Gastrocnemius medialis (tissue), 4 donors: ENCODE data around the gene ZBTB7A.

ENCODE experiments used
- CTCF ChIP-seq, 5 experiments: fragments of 450-650 bp in 3 of 5; fragments of 200-600 bp in 2 of 5; sonication (generic) in 2 of 5; IDR thresholded peaks in 4 of 5; conservative IDR thresholded peaks in 1 of 5; 1 replicate in 4 of 5; 2 replicates in 1 of 5; pipeline ENCODE4 v1.5.1; 2016 to 2019; ENCODE audit warnings: antibody characterized with exemption in 5 of 5, mild to moderate bottlenecking in 3 of 5, moderate library complexity in 3 of 5
- POLR2A ChIP-seq, 2 donors: fragments of 450-650 bp; IDR thresholded peaks; one replicate each; pipeline ENCODE4 v1.6.1; 2017; ENCODE audit warnings: antibody characterized with exemption in 2 of 2, mild to moderate bottlenecking in 2 of 2, moderate library complexity in 2 of 2

- TF ChIP-seq CTCF (IDR thresholded peaks at IDR 0.05 in 4 of 5, conservative IDR thresholded peaks at IDR 0.05 in 1 of 5) (no peak), POLR2A (IDR thresholded peaks at IDR 0.05) (no peak)
These were observed 21.7 kb downstream of the ZBTB7A start for GRCh38 chr19:4044990-4045465.
